A673 (cell line): Measurements from ENCODE around the gene TSPAN14.

ENCODE experiments used
- EZH2 ChIP-seq: fragments of 200-600 bp; sonication (generic); IDR thresholded peaks from 2 replicates; pipeline ENCODE4 v1.6.1; 2017; ENCODE audit warnings: borderline replicate concordance, low read depth, mild to moderate bottlenecking, mixed read lengths, antibody characterized with exemption, low read length; ENCODE audit not compliant: poor library complexity, severe bottlenecking
- TF ChIP-seq, protein P1 (sequence below): fragments of 300-800, 200-600 bp; sonication (generic); conservative IDR thresholded peaks from 2 replicates; pipeline ENCODE4 v1.5.1; 2017; ENCODE audit warnings: low read depth, mild to moderate bottlenecking, antibody characterized with exemption, low read length, moderate library complexity, mixed read lengths

DNA sequence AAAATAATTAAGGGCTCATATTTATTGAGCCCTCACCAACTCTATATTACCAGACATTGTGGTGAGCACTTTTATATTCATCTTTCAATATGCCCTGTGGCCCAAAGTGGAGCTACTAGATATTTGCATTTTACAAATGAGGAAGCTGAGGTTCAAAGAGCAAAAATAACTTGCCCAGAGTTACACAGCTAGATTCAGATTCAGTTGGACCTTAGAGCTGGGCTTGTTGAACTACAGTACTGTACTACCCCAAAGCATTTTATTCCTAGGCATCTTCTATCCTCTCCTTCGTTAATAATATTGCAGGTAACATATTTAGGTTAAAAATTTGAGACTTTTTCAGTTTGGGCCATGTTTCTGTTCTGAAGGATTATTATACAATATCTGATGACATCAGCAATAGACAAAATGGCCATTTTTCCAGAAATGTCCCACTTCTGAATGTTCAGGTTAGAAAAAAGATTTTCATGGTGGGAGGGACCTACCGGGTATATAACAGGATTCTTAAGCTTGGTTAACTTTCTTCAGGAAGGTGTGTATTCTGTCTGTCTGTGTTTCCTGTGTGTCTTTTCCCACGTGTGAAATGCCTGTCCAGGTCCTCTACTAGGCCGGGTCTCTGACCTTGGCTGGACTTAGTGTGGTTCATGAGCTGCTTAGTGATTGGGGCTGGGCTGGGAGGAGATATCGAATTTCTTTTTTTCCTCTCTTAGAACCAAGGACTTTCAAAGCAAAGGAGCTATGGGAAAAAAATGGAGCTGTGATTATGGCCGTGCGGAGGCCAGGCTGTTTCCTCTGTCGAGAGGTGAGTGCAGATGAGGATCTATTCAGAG lies 32.2 kb upstream of the TSPAN14 start:
- TF ChIP-seq, protein P1, sequence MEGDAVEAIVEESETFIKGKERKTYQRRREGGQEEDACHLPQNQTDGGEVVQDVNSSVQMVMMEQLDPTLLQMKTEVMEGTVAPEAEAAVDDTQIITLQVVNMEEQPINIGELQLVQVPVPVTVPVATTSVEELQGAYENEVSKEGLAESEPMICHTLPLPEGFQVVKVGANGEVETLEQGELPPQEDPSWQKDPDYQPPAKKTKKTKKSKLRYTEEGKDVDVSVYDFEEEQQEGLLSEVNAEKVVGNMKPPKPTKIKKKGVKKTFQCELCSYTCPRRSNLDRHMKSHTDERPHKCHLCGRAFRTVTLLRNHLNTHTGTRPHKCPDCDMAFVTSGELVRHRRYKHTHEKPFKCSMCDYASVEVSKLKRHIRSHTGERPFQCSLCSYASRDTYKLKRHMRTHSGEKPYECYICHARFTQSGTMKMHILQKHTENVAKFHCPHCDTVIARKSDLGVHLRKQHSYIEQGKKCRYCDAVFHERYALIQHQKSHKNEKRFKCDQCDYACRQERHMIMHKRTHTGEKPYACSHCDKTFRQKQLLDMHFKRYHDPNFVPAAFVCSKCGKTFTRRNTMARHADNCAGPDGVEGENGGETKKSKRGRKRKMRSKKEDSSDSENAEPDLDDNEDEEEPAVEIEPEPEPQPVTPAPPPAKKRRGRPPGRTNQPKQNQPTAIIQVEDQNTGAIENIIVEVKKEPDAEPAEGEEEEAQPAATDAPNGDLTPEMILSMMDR: no peak
- no peak for TF ChIP-seq EZH2
